Activated T-cell treated with anti-CD3 and anti-CD28 coated beads, Interleukin-2, amount 50 U/mL, for 24 hours (primary cell): ENCODE results near the gene ALOX15B.
"Not testable (repeated sequence)": the region's sequence is repeated elsewhere in the genome, so short reads cannot be mapped to it uniquely, and the experiment has no call there.

Experiments
- DNase-seq: peaks from one replicate; pipeline ENCODE4 v3.0.0-alpha.2; 2020
- H3K27ac Mint-ChIP-seq: 2 replicates; pipeline ENCODE4 v1.8.0; 2020; ENCODE audit warnings: mild to moderate bottlenecking, mixed read lengths
- H3K27me3 Mint-ChIP-seq: 2 replicates; pipeline ENCODE4 v1.8.0; 2020; ENCODE audit warnings: mixed read lengths
- H3K36me3 Mint-ChIP-seq: 2 replicates; pipeline ENCODE4 v1.8.0; 2020; ENCODE audit warnings: low read depth, mixed read lengths
- H3K4me1 Mint-ChIP-seq: 2 replicates; pipeline ENCODE4 v1.8.0; 2020; ENCODE audit warnings: low read depth, mixed read lengths
- H3K4me3 Mint-ChIP-seq: 2 replicates; pipeline ENCODE4 v1.8.0; 2020; ENCODE audit warnings: mild to moderate bottlenecking, moderate library complexity, mixed read lengths
- H3K9me3 Mint-ChIP-seq: 2 replicates; pipeline ENCODE4 v1.8.0; 2020; ENCODE audit warnings: mixed read lengths

ALOX15B gene

GRCh38 chr17:8061851-8062250 lies 23.0 kb downstream of the ALOX15B start:
- H3K27ac Mint-ChIP-seq, DNase-seq, H3K9me3 Mint-ChIP-seq, H3K36me3 Mint-ChIP-seq, H3K4me3 Mint-ChIP-seq, H3K4me1 Mint-ChIP-seq: not testable (repeated sequence)
- peaks cover 77% of the 10 kb centered on the region for H3K27me3 Mint-ChIP-seq

- H3K27ac Mint-ChIP-seq = no peak overlapping the region
- H3K4me1 Mint-ChIP-seq = peaks cover 4% of the 10 kb centered on the region
- DNase-seq = no peak
- H3K36me3 Mint-ChIP-seq = no peaks in the 10 kb centered on the region
- peaks cover 71% of the 10 kb centered on the region for H3K27me3 Mint-ChIP-seq
- no peaks in the 10 kb centered on the region for H3K9me3 Mint-ChIP-seq
- H3K4me3 Mint-ChIP-seq = no peak overlapping the region
Measured at GRCh38 chr17:8062435-8062806, 23.6 kb downstream of the ALOX15B start.

GRCh38 chr17:8062807-8063483 lies 24.1 kb downstream of the ALOX15B start:
- Mint-ChIP-seq H3K27me3 (peaks cover 66% of the 10 kb centered on the region), H3K9me3 (no peaks in the 10 kb centered on the region), H3K4me3 (no peak overlapping the region), H3K27ac (no peak overlapping the region), H3K4me1 (peaks cover 2% of the 10 kb centered on the region), H3K36me3 (no peaks in the 10 kb centered on the region)
- no peak for DNase-seq

- Mint-ChIP-seq H3K27ac (no peak overlapping the region), H3K9me3 (no peaks in the 10 kb centered on the region), H3K27me3 (peaks cover 59% of the 10 kb centered on the region), H3K4me1 (peaks cover 2% of the 10 kb centered on the region), H3K36me3 (no peaks in the 10 kb centered on the region), H3K4me3 (no peak overlapping the region)
- no peak for DNase-seq
Measured at GRCh38 chr17:8063761-8064534, 25.1 kb downstream of the ALOX15B start.

- no peak overlapping the region for H3K27ac Mint-ChIP-seq
- no peak for DNase-seq
- no peaks in the 10 kb centered on the region for H3K36me3 Mint-ChIP-seq
- H3K27me3 Mint-ChIP-seq = peaks cover 53% of the 10 kb centered on the region
- H3K9me3 Mint-ChIP-seq = no peaks in the 10 kb centered on the region
- no peak overlapping the region for H3K4me3 Mint-ChIP-seq
- H3K4me1 Mint-ChIP-seq = peaks cover 2% of the 10 kb centered on the region
Measured at GRCh38 chr17:8064561-8065019, 25.7 kb downstream of the ALOX15B start.

GRCh38 chr17:8066841-8067775 lies 28.2 kb downstream of the ALOX15B start:
- Mint-ChIP-seq H3K36me3 (no peaks in the 10 kb centered on the region), H3K4me3 (no peak overlapping the region), H3K27me3 (peaks cover 43% of the 10 kb centered on the region), H3K4me1 (peaks cover 2% of the 10 kb centered on the region), H3K9me3 (no peaks in the 10 kb centered on the region), H3K27ac (no peak overlapping the region)
- DNase-seq = no peak

- Mint-ChIP-seq H3K36me3 (no peaks in the 10 kb centered on the region), H3K27ac (no peak overlapping the region), H3K27me3 (peaks cover 43% of the 10 kb centered on the region)
Measured at GRCh38 chr17:8067806-8068205, 28.9 kb downstream of the ALOX15B start.

GRCh38 chr17:8068736-8069586 lies 30.1 kb downstream of the ALOX15B start:
- Mint-ChIP-seq H3K4me1 (peaks cover 16% of the 10 kb centered on the region), H3K4me3 (no peak overlapping the region), H3K27ac (no peak overlapping the region), H3K9me3 (no peaks in the 10 kb centered on the region), H3K27me3 (peaks cover 44% of the 10 kb centered on the region), H3K36me3 (no peaks in the 10 kb centered on the region)
- no peak for DNase-seq

More at GRCh38 chr17:8067806-8068205, 28.9 kb downstream of the ALOX15B start:
- DNase-seq = no peak
- peaks cover 5% of the 10 kb centered on the region for H3K4me1 Mint-ChIP-seq
- no peak overlapping the region for H3K4me3 Mint-ChIP-seq
- H3K9me3 Mint-ChIP-seq = no peaks in the 10 kb centered on the region

GRCh38 chr17:8069587-8069860 lies 30.7 kb downstream of the ALOX15B start:
- no peak overlapping the region for H3K27ac Mint-ChIP-seq

GRCh38 chr17:8071496-8071895 lies 32.6 kb downstream of the ALOX15B start:
- DNase-seq = no peak
- Mint-ChIP-seq H3K9me3 (no peaks in the 10 kb centered on the region), H3K4me3 (no peak overlapping the region), H3K27ac (no peak overlapping the region), H3K4me1 (peaks cover 18% of the 10 kb centered on the region), H3K27me3 (peaks cover 47% of the 10 kb centered on the region), H3K36me3 (no peaks in the 10 kb centered on the region)

More at GRCh38 chr17:8069587-8069860, 30.7 kb downstream of the ALOX15B start:
- Mint-ChIP-seq H3K4me1 (peaks cover 18% of the 10 kb centered on the region), H3K36me3 (no peaks in the 10 kb centered on the region), H3K9me3 (no peaks in the 10 kb centered on the region), H3K4me3 (no peak overlapping the region), H3K27me3 (peaks cover 45% of the 10 kb centered on the region)
- no peak for DNase-seq

GRCh38 chr17:8072341-8072728 lies 33.5 kb downstream of the ALOX15B start:
- Mint-ChIP-seq H3K4me3 (peak overlapping the region; percentile 54), H3K9me3 (no peaks in the 10 kb centered on the region), H3K4me1 (peaks cover 18% of the 10 kb centered on the region), H3K36me3 (no peaks in the 10 kb centered on the region), H3K27ac (peak overlapping the region; percentile 65), H3K27me3 (peaks cover 47% of the 10 kb centered on the region)
- no peak for DNase-seq

- Mint-ChIP-seq H3K36me3 (no peaks in the 10 kb centered on the region), H3K27me3 (peaks cover 47% of the 10 kb centered on the region), H3K9me3 (no peaks in the 10 kb centered on the region), H3K4me3 (peak overlapping the region; percentile 73), H3K4me1 (peaks cover 20% of the 10 kb centered on the region), H3K27ac (peak overlapping the region; percentile 65)
- DNase-seq = peak; percentile 65
Measured at GRCh38 chr17:8072729-8073461, 34.0 kb downstream of the ALOX15B start.

- Mint-ChIP-seq H3K36me3 (no peaks in the 10 kb centered on the region), H3K27me3 (peaks cover 47% of the 10 kb centered on the region), H3K4me1 (peaks cover 20% of the 10 kb centered on the region), H3K4me3 (peak overlapping the region; percentile 73), H3K27ac (no peak overlapping the region), H3K9me3 (no peaks in the 10 kb centered on the region)
- peak; percentile 90 for DNase-seq
Measured at GRCh38 chr17:8073627-8074484, 35.0 kb downstream of the ALOX15B start.
